H1 (cell line): ENCODE measurements around the gene CREB1. TPM values are rescaled to one million over a fixed set of nuclear protein-coding genes. Genes with fewer than 3 reads are reported as not detected.

Experiments
- ATF2 ChIP-seq: IDR thresholded peaks from 2 replicates; pipeline ENCODE4 v1.6.1; 2012; ENCODE audit warnings: low read length, inconsistent platforms
- POLR2AphosphoS5 ChIP-seq: IDR thresholded peaks from 2 replicates; pipeline ENCODE4 v1.6.1; 2011; ENCODE audit warnings: low read depth, low read length
- RBBP5 ChIP-seq: IDR thresholded peaks from 2 replicates; pipeline ENCODE4 v1.7.1; 2012; ENCODE audit warnings: low read depth, mild to moderate bottlenecking, inconsistent platforms, low read length, moderate library complexity, borderline replicate concordance
- TAF7 ChIP-seq: optimal IDR thresholded peaks from 2 replicates; pipeline ENCODE3; 2011; ENCODE audit warnings: low read depth, mild to moderate bottlenecking, inconsistent platforms, low read length, moderate library complexity, borderline replicate concordance
- polyA plus RNA-seq, 7 experiments: library from polyadenylated mRNA; depleted of rRNA in 3 of 7; stranded (reverse) in 5 of 7; unstranded in 2 of 7; fragments of >200 nt in 5 of 7; fragments of 200-250 nt in 2 of 7; gene quantifications; 1 replicate in 5 of 7; 2 replicates in 1 of 7; 4 replicates in 1 of 7; pipeline versions ENCODE4 v1.2.1 to v1.2.3, GENCODE V29; 2011 to 2013; ENCODE audit warnings: missing spikeins in 2 of 7, mixed read lengths in 2 of 7
- total RNA-seq: library from RNA; stranded (reverse); fragmentation: NEBNext Ultra II Directional; extraction: Animal tissue kit (Norgen Biotek cat#: 25700); gene quantifications from 2 replicates; pipeline ENCODE4 v1.2.1, GENCODE V29; 2021

CREB1 gene
- total and polyA plus RNA-seq, 2 of the 8 experiments (the other 6 are each of a cell fraction or from before 2014, with no cell fraction given): 46.3 to 99.0 TPM

- TF ChIP-seq POLR2AphosphoS5 (no peak), RBBP5 (no peak), ATF2 (no peak), TAF7 (no peak)
These were observed 36.2 kb downstream of the CREB1 start (continued) for GRCh38 chr2:207565736-207566500.
